ENCODE results near the gene GSTM4.
A peak's percentile ranks its signal among the peaks of the same experiment; 100 is the strongest.
"Not testable (repeated sequence)": the region's sequence is repeated elsewhere in the genome, so short reads cannot be mapped to it uniquely, and the experiment has no call there.

Gene GSTM4

DNA sequence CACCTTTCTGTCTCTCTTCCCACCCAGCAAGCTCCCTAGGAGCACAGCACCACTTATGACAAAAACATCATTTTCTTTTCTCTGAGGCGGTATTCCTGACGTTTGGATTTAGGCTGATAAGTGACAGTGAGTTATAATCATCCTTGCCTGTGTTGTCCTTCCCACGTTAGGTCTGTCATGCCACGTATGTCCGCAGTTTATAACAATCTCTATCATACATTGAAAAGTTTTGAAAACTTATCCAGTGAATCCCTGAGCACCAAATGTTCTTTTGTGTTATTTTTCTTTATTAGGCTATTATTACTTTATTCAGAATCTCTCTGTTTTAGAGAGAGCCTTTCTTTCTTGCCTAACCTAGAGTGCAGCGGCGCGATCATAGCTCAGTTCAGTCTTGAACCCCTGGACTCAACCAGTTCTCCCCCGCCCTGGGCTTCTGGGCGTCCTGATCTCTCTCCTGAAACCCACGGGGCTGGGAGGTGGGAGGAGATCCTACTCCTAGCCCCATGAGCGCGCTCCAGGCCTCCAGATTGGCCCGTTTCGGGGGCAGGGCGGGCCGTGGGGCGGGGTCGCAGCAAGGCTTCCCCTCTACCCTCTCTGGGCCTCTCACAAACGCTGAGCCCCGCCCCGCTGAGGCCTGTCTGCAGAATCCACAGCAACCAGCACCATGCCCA lies 11.7 kb downstream of the GSTM4 start, which contains the start of gene GSTM2:
TSS of gene GSTM2 (plus strand) at position 606 of the 671 bp plus-strand sequence. CDS start at position 665, 59 bp downstream.
- peak within 1 kb of the TSS; percentile 48 for H3K4me3 ChIP-seq (ENCODE audit: low read depth, low read length)

GRCh38 chr1:109668123-109668775 lies 12.3 kb downstream of the GSTM4 start:
- peak overlapping the region; percentile 48 for H3K4me3 ChIP-seq (ENCODE audit: low read depth, low read length)
- DNase-seq, result no peak
- no peaks in the 10 kb centered on the region for H3K27me3 ChIP-seq
- H3K9me3 ChIP-seq, result no peaks in the 10 kb centered on the region
- no peak for TF ChIP-seq CTCF (IDR thresholded peaks at IDR 0.05; ENCODE audit: low read depth, low read length)
- peaks cover 3% of the 10 kb centered on the region; the same call in 1 of the 2 replicates for H3K4me1 ChIP-seq
- no peaks in the 10 kb centered on the region for H3K36me3 ChIP-seq

More for the DNA sequence above, 11.7 kb downstream of the GSTM4 start, which contains the start of gene GSTM2:
- no peak for TF ChIP-seq CTCF (IDR thresholded peaks at IDR 0.05; ENCODE audit: low read depth, low read length)
- Histone ChIP-seq H3K4me1 (peaks cover 3% of the 10 kb centered on the region; the same call in 1 of the 2 replicates), H3K9me3 (no peaks in the 10 kb centered on the region), H3K36me3 (no peaks in the 10 kb centered on the region), H3K27me3 (no peaks in the 10 kb centered on the region)
- DNase-seq, result peak; percentile 97

- H3K36me3 ChIP-seq, result no peaks in the 10 kb centered on the region
- peaks cover 3% of the 10 kb centered on the region; the same call in 1 of the 2 replicates for H3K4me1 ChIP-seq
- TF ChIP-seq CTCF (IDR thresholded peaks at IDR 0.05; ENCODE audit: low read depth, low read length), result no peak
- no peaks in the 10 kb centered on the region for H3K9me3 ChIP-seq
- H3K27me3 ChIP-seq, result no peaks in the 10 kb centered on the region
- no peak overlapping the region for H3K4me3 ChIP-seq (ENCODE audit: low read depth, low read length)
- no peak for DNase-seq
Measured at GRCh38 chr1:109669246-109669948, 13.5 kb downstream of the GSTM4 start.

GRCh38 chr1:109669949-109670302 lies 14.0 kb downstream of the GSTM4 start:
- H3K27me3 ChIP-seq; DNase-seq; H3K36me3 ChIP-seq; H3K4me3 ChIP-seq (ENCODE audit: low read depth, low read length); H3K9me3 ChIP-seq; H3K4me1 ChIP-seq: not testable (repeated sequence)

GRCh38 chr1:109671067-109671466 lies 15.2 kb downstream of the GSTM4 start:
- DNase-seq, result no peak
- Histone ChIP-seq H3K36me3 (no peaks in the 10 kb centered on the region), H3K4me3 (ENCODE audit: low read depth, low read length) (no peak overlapping the region), H3K27me3 (no peaks in the 10 kb centered on the region), H3K4me1 (peaks cover 3% of the 10 kb centered on the region; the same call in 1 of the 2 replicates), H3K9me3 (no peaks in the 10 kb centered on the region)
- no peak for TF ChIP-seq CTCF (IDR thresholded peaks at IDR 0.05; ENCODE audit: low read depth, low read length)

DNA sequence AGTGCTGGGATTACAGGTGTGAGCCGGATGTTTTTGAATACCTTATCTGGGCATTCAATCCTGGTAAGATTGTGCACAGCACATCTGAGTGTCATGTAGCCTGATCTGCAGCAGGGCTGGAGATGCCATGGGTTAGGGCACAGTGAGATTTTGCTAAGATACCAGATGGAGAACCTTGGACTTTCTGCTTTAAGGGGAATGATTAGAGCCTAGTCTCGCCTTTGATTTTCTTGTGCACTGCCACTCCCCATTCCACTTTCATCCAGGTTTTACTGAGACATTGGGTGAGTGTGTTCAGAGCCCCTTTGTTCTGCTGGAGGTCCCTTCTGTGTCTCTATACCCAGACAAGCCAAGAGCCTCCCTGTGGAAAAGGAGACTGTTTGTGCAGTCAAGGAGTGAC lies 18.0 kb downstream of the GSTM4 start:
- not testable (repeated sequence) for H3K9me3 ChIP-seq; H3K36me3 ChIP-seq; H3K27me3 ChIP-seq; H3K4me3 ChIP-seq (ENCODE audit: low read depth, low read length); DNase-seq; H3K4me1 ChIP-seq

GRCh38 chr1:109676683-109677381 lies 20.9 kb downstream of the GSTM4 start:
- H3K27me3 ChIP-seq; H3K4me1 ChIP-seq; H3K9me3 ChIP-seq; H3K4me3 ChIP-seq (ENCODE audit: low read depth, low read length); H3K36me3 ChIP-seq; DNase-seq: not testable (repeated sequence)
